GM10248 (cell line): ENCODE results near the gene RABAC1.
"Not testable (repeated sequence)": the region's sequence is repeated elsewhere in the genome, so short reads cannot be mapped to it uniquely, and the experiment has no call there.

Source experiments
- CTCF ChIA-PET: fragments of 300-600 bp; sonication (Branson Sonifier 250); formaldehyde crosslinking; extraction: SDS; loops from one replicate; lab custom pipeline; 2021; ENCODE audit warnings: antibody characterized with exemption; lab: Yijun Ruan, JAX
- POLR2A ChIA-PET: fragments of 350-650 bp; sonication (Branson Sonifier 250); formaldehyde crosslinking; extraction: SDS; loops from one replicate; lab custom pipeline; 2020; ENCODE audit warnings: antibody characterized with exemption; lab: Yijun Ruan, JAX
- DNase-seq: peaks from one replicate; pipeline ENCODE4 v3.0.0; 2012; ENCODE audit errors: extremely low spot score
- CTCF ChIP-seq: IDR thresholded peaks from 2 replicates; pipeline ENCODE4 v1.5.1; 2012; ENCODE audit warnings: mild to moderate bottlenecking, low read depth; ENCODE audit errors: extremely low read depth, missing control alignments, control extremely low read depth

RABAC1 gene

GRCh38 chr19:41940731-41941409 is 18.3 kb downstream of the RABAC1 start:
- DNase-seq = no peak
- CTCF ChIA-PET = interaction anchor here (1.0 kb wide), 2 partner anchors 10 to 80 kb away, joined by 3 to 4 read pairs; no protein-coding TSS in a partner anchor
- TF ChIP-seq CTCF = no peak
- POLR2A ChIA-PET = no interaction called here

GRCh38 chr19:41939861-41940730 is 19.0 kb downstream of the RABAC1 start:
- peak; percentile 82 for DNase-seq
- ChIA-PET POLR2A (no interaction called here), CTCF (no interaction called here)
- TF ChIP-seq CTCF = no peak

GRCh38 chr19:41939209-41939608 is 19.9 kb downstream of the RABAC1 start:
- CTCF ChIA-PET, POLR2A ChIA-PET, DNase-seq: not testable (repeated sequence)

GRCh38 chr19:41937525-41938468 is 21.3 kb downstream of the RABAC1 start:
- TF ChIP-seq CTCF = no peak
- DNase-seq = no peak
- ChIA-PET CTCF (interaction anchor here (0.9 to 2.1 kb wide), 8 partner anchors 9 to 78 kb away, joined by 4 to 10 read pairs (median 6); partner anchors contain the start of genes ERFL, RABAC1 and RPS19), POLR2A (interaction anchor here (0.7 to 1.6 kb wide), 3 partner anchors 8 to 62 kb away, joined by 3 to 8 read pairs (median 5); no protein-coding TSS in a partner anchor)

- ChIA-PET CTCF (interaction anchor here (0.9 to 2.1 kb wide), 11 partner anchors 9 to 78 kb away, joined by 3 to 10 read pairs (median 4); partner anchors contain the start of genes ERFL, RABAC1 and RPS19), POLR2A (interaction anchor here (0.7 to 1.6 kb wide), 3 partner anchors 9 to 62 kb away, joined by 3 to 8 read pairs (median 5); no protein-coding TSS in a partner anchor)
- no peak for DNase-seq
- no peak for TF ChIP-seq CTCF
These were observed 22.2 kb downstream of the RABAC1 start for GRCh38 chr19:41936961-41937360.

- DNase-seq = no peak
- ChIA-PET CTCF (interaction anchor here (0.9 to 2.1 kb wide), 8 partner anchors 9 to 74 kb away, joined by 3 to 10 read pairs (median 5); partner anchors contain the start of genes ERFL and RABAC1), POLR2A (interaction anchor here (1.4 to 1.6 kb wide), 2 partner anchors 9 to 50 kb away, joined by 5 to 8 read pairs; no protein-coding TSS in a partner anchor)
- no peak for TF ChIP-seq CTCF
These were observed 22.7 kb downstream of the RABAC1 start for GRCh38 chr19:41936416-41936850.
